HG03064 (cell line): ENCODE measurements around the gene PRODH2.

Experiments used
- ATAC-seq: cut with Tn5 transposase; IDR thresholded peaks from one replicate; pipeline ENCODE4 v1.9.1; 2021; ENCODE audit warnings: low read depth; ENCODE audit not compliant: unreplicated experiment

The PRODH2 gene

GRCh38 chr19:35812220-35813042, at the start of gene PRODH2:
PRODH2 (minus strand) TSS chr19:35812845; CDS start chr19:35812805, 40 bp downstream.
- ATAC-seq: no peak

- no peak for ATAC-seq
These were observed 49.1 kb upstream of the PRODH2 start for GRCh38 chr19:35861640-35862160.

- no peak for ATAC-seq
These were observed 48.4 kb upstream of the PRODH2 start for GRCh38 chr19:35860818-35861639.

GRCh38 chr19:35860436-35860817, 47.8 kb upstream of the PRODH2 start:
- ATAC-seq: no peak

GRCh38 chr19:35859414-35859813, 46.8 kb upstream of the PRODH2 start:
- no peak for ATAC-seq

- no peak for ATAC-seq
These were observed 45.7 kb upstream of the PRODH2 start for GRCh38 chr19:35858311-35858710.

GRCh38 chr19:35856546-35857149, 44.0 kb upstream of the PRODH2 start, which contains the start of gene KIRREL2:
KIRREL2 (plus strand) TSS chr19:35856911; CDS start chr19:35857120, 209 bp downstream.
- no peak for ATAC-seq

- ATAC-seq: no peak
These were observed 40.6 kb upstream of the PRODH2 start for GRCh38 chr19:35853038-35853756.

GRCh38 chr19:35852029-35852780, 39.6 kb upstream of the PRODH2 start, which contains the start of gene NPHS1:
NPHS1 (minus strand) TSS chr19:35852504; CDS start chr19:35851837, 667 bp downstream.
- ATAC-seq: no peak

- no peak for ATAC-seq
These were observed 38.8 kb upstream of the PRODH2 start for GRCh38 chr19:35851213-35852028.

GRCh38 chr19:35848919-35849505, 36.4 kb upstream of the PRODH2 start:
- ATAC-seq: no peak

- no peak for ATAC-seq
These were observed 35.8 kb upstream of the PRODH2 start for GRCh38 chr19:35848486-35848885.

GRCh38 chr19:35847911-35848310, 35.3 kb upstream of the PRODH2 start:
- no peak for ATAC-seq

GRCh38 chr19:35846038-35846668, 33.5 kb upstream of the PRODH2 start:
- no peak for ATAC-seq

GRCh38 chr19:35845215-35846037, 32.8 kb upstream of the PRODH2 start:
- no peak for ATAC-seq

GRCh38 chr19:35844482-35845214, 32.0 kb upstream of the PRODH2 start:
- no peak for ATAC-seq
